Measurements from ENCODE around the gene MAEA.
"Not testable (repeated sequence)": the region's sequence is repeated elsewhere in the genome, so short reads cannot be mapped to it uniquely, and the experiment has no call there.

MAEA gene

DNA sequence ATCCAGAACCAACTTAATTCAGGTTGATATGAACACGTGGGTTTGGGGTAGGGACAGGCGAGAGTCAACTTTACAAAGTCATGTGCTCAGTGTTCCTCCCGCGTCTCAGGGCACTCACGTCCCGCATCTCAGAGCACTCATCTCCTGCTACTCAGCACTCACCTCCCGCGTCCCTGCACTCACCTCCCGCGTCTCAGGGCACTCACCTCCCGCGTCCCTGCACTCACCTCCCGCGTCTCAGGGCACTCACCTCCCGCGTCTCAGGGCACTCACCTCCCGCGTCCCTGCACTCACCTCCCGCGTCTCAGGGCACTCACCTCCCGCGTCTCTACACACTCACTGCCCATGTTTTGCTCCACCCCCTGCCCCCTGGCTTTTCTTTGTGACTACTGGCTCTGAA lies 82.9 kb downstream of the MAEA start:
- H3K18ac ChIP-seq (ENCODE audit: low read depth in 1 of 2, low read length in 2 of 2); H2AFZ ChIP-seq (ENCODE audit: low read depth, low read length); H3K9me3 ChIP-seq (ENCODE audit: control insufficient read depth, low read length); H3K9ac ChIP-seq (ENCODE audit: low read length); H3K79me1 ChIP-seq (replicated peaks; ENCODE audit: low read length, poor library complexity, severe bottlenecking); H3K14ac ChIP-seq (ENCODE audit: low read length in 2 of 2); H3K27ac ChIP-seq (ENCODE audit: low read length, poor library complexity, severe bottlenecking); H2BK15ac ChIP-seq (ENCODE audit: low read depth, poor library complexity, severe bottlenecking); H4K91ac ChIP-seq (ENCODE audit: low read length); H3K27me3 ChIP-seq (ENCODE audit: control insufficient read depth in 1 of 2, insufficient read depth in 1 of 2, low read length in 2 of 2); H2BK5ac ChIP-seq (ENCODE audit: low read depth, low read length, poor library complexity, severe bottlenecking); H4K8ac ChIP-seq (ENCODE audit: low read length); H2AK5ac ChIP-seq (ENCODE audit: low read length, severe bottlenecking); DNase-seq; H3K4ac ChIP-seq (ENCODE audit: low read depth in 1 of 2, low read length in 2 of 2); H2BK12ac ChIP-seq (ENCODE audit: low read length in 2 of 2); H3K23ac ChIP-seq (ENCODE audit: low read length in 2 of 2); H3K4me1 ChIP-seq (ENCODE audit: control insufficient read depth, insufficient read depth, low read depth, low read length); H2BK120ac ChIP-seq (ENCODE audit: low read depth, low read length); H3K4me3 ChIP-seq (ENCODE audit: insufficient read depth in 1 of 2, low read depth in 1 of 2, low read length in 2 of 2); H3K4me2 ChIP-seq (ENCODE audit: low read length, poor library complexity, severe bottlenecking): not testable (repeated sequence)
- peaks cover 31 to 83% of the 10 kb centered on the region in 2 experiments for H3K36me3 ChIP-seq (ENCODE audit: control insufficient read depth in 1 of 2, insufficient read depth in 2 of 2, low read depth in 1 of 2, low read length in 2 of 2)
- 90% methylated on average over 22 of the region's 22 CpGs for WGBS

DNA sequence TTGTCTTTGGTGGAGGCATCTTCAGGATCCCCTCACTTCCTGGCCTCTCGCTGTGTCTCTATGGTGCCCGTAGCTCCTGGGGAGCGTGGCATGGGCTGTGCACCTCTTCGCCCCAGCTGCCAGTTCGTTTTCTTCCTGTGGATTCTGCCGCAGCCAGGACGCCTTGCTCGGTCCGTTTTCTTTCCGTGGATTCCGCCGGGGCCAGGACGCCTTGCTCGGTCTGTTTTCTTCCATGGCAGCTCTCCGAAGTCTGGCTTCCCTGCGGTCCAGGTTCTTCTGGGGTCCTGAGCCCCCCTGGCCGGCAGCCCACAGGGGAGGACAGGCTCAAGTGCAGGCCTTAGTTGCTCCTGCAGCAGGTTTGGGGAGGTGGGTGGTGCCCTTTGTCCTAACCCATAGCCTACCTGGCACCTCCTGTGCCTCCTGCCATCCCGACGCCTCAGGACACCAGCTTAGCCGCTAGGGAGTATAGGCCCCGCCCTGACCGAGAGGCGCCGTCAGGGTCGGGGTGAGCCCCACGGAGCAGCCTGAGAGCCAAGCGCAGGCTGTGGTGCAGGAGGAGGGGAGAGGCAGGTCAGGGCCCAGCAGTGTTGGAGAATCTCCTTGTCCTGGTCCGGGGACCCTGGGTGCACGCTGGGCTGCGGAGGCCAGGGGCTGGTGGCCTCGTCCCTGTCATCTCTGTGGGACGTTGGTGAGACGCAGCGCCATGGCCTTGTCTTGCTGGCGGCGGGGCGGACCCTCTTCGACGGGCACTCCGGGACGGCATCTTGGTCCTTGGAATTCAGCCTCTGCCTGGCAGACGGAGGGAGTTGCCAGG lies 84.4 kb downstream of the MAEA start:
- no peak overlapping the region for H2BK120ac ChIP-seq (ENCODE audit: low read depth, low read length)
- no peak for DNase-seq
- no peaks in the 10 kb centered on the region for H3K27me3 ChIP-seq (ENCODE audit: control insufficient read depth in 1 of 2, insufficient read depth in 1 of 2, low read length in 2 of 2)
- H3K4ac ChIP-seq (ENCODE audit: low read depth in 1 of 2, low read length in 2 of 2): no peak overlapping the region
- H3K23ac ChIP-seq (ENCODE audit: low read length in 2 of 2): no peak overlapping the region
- no peaks in the 10 kb centered on the region for H3K9me3 ChIP-seq (ENCODE audit: control insufficient read depth, low read length)
- peaks cover 25 to 77% of the 10 kb centered on the region in 2 experiments for H3K36me3 ChIP-seq (ENCODE audit: control insufficient read depth in 1 of 2, insufficient read depth in 2 of 2, low read depth in 1 of 2, low read length in 2 of 2)
- no peak overlapping the region for H3K9ac ChIP-seq (ENCODE audit: low read length)
- no peak overlapping the region for H3K27ac ChIP-seq (ENCODE audit: low read length, poor library complexity, severe bottlenecking)
- no peak overlapping the region for H4K8ac ChIP-seq (ENCODE audit: low read length)
- H4K91ac ChIP-seq (ENCODE audit: low read length): no peak overlapping the region
- H2BK5ac ChIP-seq (ENCODE audit: low read depth, low read length, poor library complexity, severe bottlenecking): no peak overlapping the region
- no peak overlapping the region for H2AK5ac ChIP-seq (ENCODE audit: low read length, severe bottlenecking)
- H3K14ac ChIP-seq (ENCODE audit: low read length in 2 of 2): no peak overlapping the region
- peaks cover 2% of the 10 kb centered on the region for H3K79me1 ChIP-seq (replicated peaks; ENCODE audit: low read length, poor library complexity, severe bottlenecking)
- H3K4me1 ChIP-seq (ENCODE audit: control insufficient read depth, insufficient read depth, low read depth, low read length): no peaks in the 10 kb centered on the region
- no peak overlapping the region for H3K18ac ChIP-seq (ENCODE audit: low read depth in 1 of 2, low read length in 2 of 2)
- no peak overlapping the region for H2BK12ac ChIP-seq (ENCODE audit: low read length in 2 of 2)
- H2AFZ ChIP-seq (ENCODE audit: low read depth, low read length): no peak overlapping the region
- no peak overlapping the region for H3K4me3 ChIP-seq (ENCODE audit: insufficient read depth in 1 of 2, low read depth in 1 of 2, low read length in 2 of 2)
- WGBS: 95% methylated on average over 42 of the region's 42 CpGs
- H2BK15ac ChIP-seq (ENCODE audit: low read depth, poor library complexity, severe bottlenecking): no peak overlapping the region
- no peak overlapping the region for H3K4me2 ChIP-seq (ENCODE audit: low read length, poor library complexity, severe bottlenecking)

DNA sequence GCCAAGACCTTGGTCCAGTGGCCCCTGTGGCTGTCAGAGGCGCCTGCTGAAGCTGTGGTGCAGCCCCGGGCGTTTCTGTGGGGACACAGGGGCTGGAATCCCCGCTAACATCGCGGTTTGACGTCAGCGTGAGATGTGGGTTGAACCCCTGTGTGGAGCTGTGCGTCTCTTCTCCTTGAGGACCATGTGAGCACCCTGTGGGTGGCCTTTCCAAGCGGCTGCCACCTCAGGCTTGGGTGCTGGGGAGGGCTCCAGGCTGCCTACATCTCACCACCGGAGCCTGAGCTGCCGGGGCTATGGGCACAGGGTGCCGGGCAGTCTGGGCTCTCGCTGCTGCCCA lies 85.0 kb downstream of the MAEA start:
- Histone ChIP-seq H4K8ac (ENCODE audit: low read length) (no peak overlapping the region), H3K23ac (ENCODE audit: low read length in 2 of 2) (no peak overlapping the region), H3K4me3 (ENCODE audit: insufficient read depth in 1 of 2, low read depth in 1 of 2, low read length in 2 of 2) (no peak overlapping the region), H3K9ac (ENCODE audit: low read length) (no peak overlapping the region), H3K27ac (ENCODE audit: low read length, poor library complexity, severe bottlenecking) (no peak overlapping the region), H2BK5ac (ENCODE audit: low read depth, low read length, poor library complexity, severe bottlenecking) (no peak overlapping the region), H3K4me2 (ENCODE audit: low read length, poor library complexity, severe bottlenecking) (no peak overlapping the region), H3K18ac (ENCODE audit: low read depth in 1 of 2, low read length in 2 of 2) (no peak overlapping the region), H3K14ac (ENCODE audit: low read length in 2 of 2) (no peak overlapping the region), H3K4ac (ENCODE audit: low read depth in 1 of 2, low read length in 2 of 2) (no peak overlapping the region), H3K9me3 (ENCODE audit: control insufficient read depth, low read length) (no peaks in the 10 kb centered on the region), H3K27me3 (ENCODE audit: control insufficient read depth in 1 of 2, insufficient read depth in 1 of 2, low read length in 2 of 2) (no peaks in the 10 kb centered on the region), H3K79me1 (replicated peaks; ENCODE audit: low read length, poor library complexity, severe bottlenecking) (peaks cover 2% of the 10 kb centered on the region), H3K4me1 (ENCODE audit: control insufficient read depth, insufficient read depth, low read depth, low read length) (no peaks in the 10 kb centered on the region), H2BK120ac (ENCODE audit: low read depth, low read length) (no peak overlapping the region), H2AK5ac (ENCODE audit: low read length, severe bottlenecking) (no peak overlapping the region), H2AFZ (ENCODE audit: low read depth, low read length) (no peak overlapping the region), H2BK15ac (ENCODE audit: low read depth, poor library complexity, severe bottlenecking) (no peak overlapping the region), H3K36me3 (ENCODE audit: control insufficient read depth in 1 of 2, insufficient read depth in 2 of 2, low read depth in 1 of 2, low read length in 2 of 2) (peaks cover 25 to 75% of the 10 kb centered on the region in 2 experiments), H2BK12ac (ENCODE audit: low read length in 2 of 2) (no peak overlapping the region), H4K91ac (ENCODE audit: low read length) (no peak overlapping the region)
- no peak for DNase-seq
- 98% methylated on average over 14 of the region's 14 CpGs for WGBS

GRCh38 chr4:1375051-1375721 lies 85.5 kb downstream of the MAEA start:
- no peaks in the 10 kb centered on the region for H3K27me3 ChIP-seq (ENCODE audit: control insufficient read depth in 1 of 2, insufficient read depth in 1 of 2, low read length in 2 of 2)
- H3K4me2 ChIP-seq (ENCODE audit: low read length, poor library complexity, severe bottlenecking): no peak overlapping the region
- no peak overlapping the region for H3K14ac ChIP-seq (ENCODE audit: low read length in 2 of 2)
- no peak overlapping the region for H2BK5ac ChIP-seq (ENCODE audit: low read depth, low read length, poor library complexity, severe bottlenecking)
- no peak overlapping the region for H2BK15ac ChIP-seq (ENCODE audit: low read depth, poor library complexity, severe bottlenecking)
- DNase-seq: no peak
- no peak overlapping the region for H3K18ac ChIP-seq (ENCODE audit: low read depth in 1 of 2, low read length in 2 of 2)
- no peak overlapping the region for H2AFZ ChIP-seq (ENCODE audit: low read depth, low read length)
- H2BK12ac ChIP-seq (ENCODE audit: low read length in 2 of 2): no peak overlapping the region
- no peak overlapping the region for H3K27ac ChIP-seq (ENCODE audit: low read length, poor library complexity, severe bottlenecking)
- peak overlapping the region in 1 of 2 experiments; percentile 35 for H3K4ac ChIP-seq (ENCODE audit: low read depth in 1 of 2, low read length in 2 of 2)
- no peak overlapping the region for H2AK5ac ChIP-seq (ENCODE audit: low read length, severe bottlenecking)
- H3K9ac ChIP-seq (ENCODE audit: low read length): no peak overlapping the region
- 94% methylated on average over 36 of the region's 36 CpGs for WGBS
- H3K79me1 ChIP-seq (replicated peaks; ENCODE audit: low read length, poor library complexity, severe bottlenecking): peaks cover 2% of the 10 kb centered on the region
- no peaks in the 10 kb centered on the region for H3K9me3 ChIP-seq (ENCODE audit: control insufficient read depth, low read length)
- peak overlapping the region; percentile 16 for H4K91ac ChIP-seq (ENCODE audit: low read length)
- H3K4me3 ChIP-seq (ENCODE audit: insufficient read depth in 1 of 2, low read depth in 1 of 2, low read length in 2 of 2): no peak overlapping the region
- H3K36me3 ChIP-seq (ENCODE audit: control insufficient read depth in 1 of 2, insufficient read depth in 2 of 2, low read depth in 1 of 2, low read length in 2 of 2): peaks cover 25 to 74% of the 10 kb centered on the region in 2 experiments
- H4K8ac ChIP-seq (ENCODE audit: low read length): no peak overlapping the region
- H3K23ac ChIP-seq (ENCODE audit: low read length in 2 of 2): no peak overlapping the region
- H2BK120ac ChIP-seq (ENCODE audit: low read depth, low read length): no peak overlapping the region
- no peaks in the 10 kb centered on the region for H3K4me1 ChIP-seq (ENCODE audit: control insufficient read depth, insufficient read depth, low read depth, low read length)

All from mesenchymal stem cell (in vitro differentiated cells and primary cell).